Left lung (tissue), 10 donors: ENCODE data around the gene TBX2. TPM values are rescaled to one million over a fixed set of nuclear protein-coding genes. Genes with fewer than 3 reads are reported as not detected.
"Not testable (repeated sequence)": the region's sequence is repeated elsewhere in the genome, so short reads cannot be mapped to it uniquely, and the experiment has no call there.

ENCODE experiments used
- ATAC-seq: fragments of 200-7000 bp; cut with Tn5 transposase; one replicate; pipeline ENCODE4 v1.9.1; 2020; ENCODE audit warnings: moderate library complexity
- DNase-seq, 4 donors: peaks; one replicate each; pipeline ENCODE4 v3.0.0-alpha.2; 2013 to 2020
- H3K27ac ChIP-seq, 2 donors: fragments of 200-600 bp; sonication (generic) in 1 of 2; one replicate each; pipeline versions ENCODE4 v1.5.0 to v1.8.0; 2020 to 2021
- H3K27me3 ChIP-seq, 2 donors: fragments of 200-600 bp; sonication (generic) in 1 of 2; one replicate each; pipeline versions ENCODE4 v1.5.0 to v1.8.0; 2020 to 2021
- H3K36me3 ChIP-seq, 2 donors: fragments of 200-600 bp; sonication (generic) in 1 of 2; one replicate each; pipeline versions ENCODE4 v1.5.0 to v1.8.0; 2020 to 2021
- H3K4me1 ChIP-seq, 2 donors: fragments of 200-600 bp; one replicate each; pipeline ENCODE4 v1.8.0; 2021
- H3K4me3 ChIP-seq, 2 donors: fragments of 200-600 bp; sonication (generic) in 1 of 2; one replicate each; pipeline versions ENCODE4 v1.5.0 to v1.8.0; 2020 to 2021; ENCODE audit warnings: mild to moderate bottlenecking in 1 of 2
- H3K9me3 ChIP-seq, 2 donors: fragments of 200-600 bp; sonication (generic) in 1 of 2; one replicate each; pipeline versions ENCODE4 v1.5.0 to v1.8.0; 2020 to 2021
- intact Hi-C, 2 donors: fragments of 100-400 bp; cut with DNase I; formaldehyde crosslinking; loops; one replicate each; pipeline versions ENCODE4 v1.11.2 to v1.14.2; 2022
- polyA plus RNA-seq, 6 donors: library from polyadenylated mRNA; unstranded; fragments of 120-200 nt; gene quantifications; one replicate each; pipeline ENCODE4 v1.2.1, GENCODE V29; 2013; ENCODE audit not compliant: insufficient read length in 6 of 6
- total RNA-seq, 2 donors: library from RNA; stranded (reverse); fragmentation: NEBNext Ultra II Directional; extraction: Animal tissue kit (Norgen Biotek cat#: 25700); gene quantifications; one replicate each; pipeline ENCODE4 v1.2.1, GENCODE V29; 2021
- TF ChIP-seq, protein P1 (sequence below), 2 donors: fragments of 200-600 bp; sonication (generic) in 1 of 2; IDR thresholded peaks; one replicate each; pipeline versions ENCODE4 v1.5.0 to v1.8.0; 2021; ENCODE audit warnings: antibody characterized with exemption in 2 of 2
- donor health status: DM: no; HTN: yes; CAD: no.
- donor health status: DM: no; HTN: no; CAD: no.

The TBX2 gene
- total and polyA plus RNA-seq, 8 donors = 104 to 258 (median 166) TPM

DNA sequence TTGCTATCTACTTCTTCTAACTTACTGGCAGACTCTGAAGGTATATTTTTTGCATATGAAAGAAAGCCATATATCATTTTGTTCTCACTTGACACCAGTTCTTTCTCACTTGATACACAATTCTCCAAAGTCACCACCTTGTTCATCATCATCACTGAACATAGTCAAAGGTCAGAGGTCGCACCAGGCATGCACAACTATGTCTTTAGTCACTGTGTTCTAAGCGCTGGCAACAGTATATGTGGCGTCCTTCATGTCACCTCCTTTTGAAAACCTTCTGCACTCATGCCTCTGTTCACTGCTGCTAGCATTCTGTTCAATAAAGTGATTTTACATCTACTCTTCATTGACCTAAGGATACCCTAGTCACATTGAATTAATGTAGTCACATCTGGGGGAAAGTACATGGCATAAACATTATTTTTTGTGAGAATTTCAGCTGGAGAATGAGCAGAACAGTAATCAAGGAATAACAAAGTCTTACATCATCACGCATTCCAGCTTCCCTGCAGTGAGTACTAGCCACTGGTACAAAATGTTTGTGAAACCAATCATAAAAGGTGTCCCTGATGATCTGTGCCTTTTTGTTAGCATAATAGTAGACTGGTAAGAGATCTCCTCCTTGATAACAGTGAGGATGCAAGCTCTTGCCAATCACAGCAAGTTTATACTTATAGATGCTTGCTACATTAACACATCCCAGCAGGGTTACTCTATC lies 32.1 kb downstream of the TBX2 start:
- Histone ChIP-seq H3K4me3 (no peak overlapping the region), H3K9me3 (peaks cover 0 to 6% of the 10 kb centered on the region in 2 donors), H3K27me3 (no peaks in the 10 kb centered on the region), H3K27ac (no peak overlapping the region), H3K36me3 (no peaks in the 10 kb centered on the region), H3K4me1 (no peaks in the 10 kb centered on the region)
- TF ChIP-seq, protein P1, sequence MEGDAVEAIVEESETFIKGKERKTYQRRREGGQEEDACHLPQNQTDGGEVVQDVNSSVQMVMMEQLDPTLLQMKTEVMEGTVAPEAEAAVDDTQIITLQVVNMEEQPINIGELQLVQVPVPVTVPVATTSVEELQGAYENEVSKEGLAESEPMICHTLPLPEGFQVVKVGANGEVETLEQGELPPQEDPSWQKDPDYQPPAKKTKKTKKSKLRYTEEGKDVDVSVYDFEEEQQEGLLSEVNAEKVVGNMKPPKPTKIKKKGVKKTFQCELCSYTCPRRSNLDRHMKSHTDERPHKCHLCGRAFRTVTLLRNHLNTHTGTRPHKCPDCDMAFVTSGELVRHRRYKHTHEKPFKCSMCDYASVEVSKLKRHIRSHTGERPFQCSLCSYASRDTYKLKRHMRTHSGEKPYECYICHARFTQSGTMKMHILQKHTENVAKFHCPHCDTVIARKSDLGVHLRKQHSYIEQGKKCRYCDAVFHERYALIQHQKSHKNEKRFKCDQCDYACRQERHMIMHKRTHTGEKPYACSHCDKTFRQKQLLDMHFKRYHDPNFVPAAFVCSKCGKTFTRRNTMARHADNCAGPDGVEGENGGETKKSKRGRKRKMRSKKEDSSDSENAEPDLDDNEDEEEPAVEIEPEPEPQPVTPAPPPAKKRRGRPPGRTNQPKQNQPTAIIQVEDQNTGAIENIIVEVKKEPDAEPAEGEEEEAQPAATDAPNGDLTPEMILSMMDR (IDR thresholded peaks at IDR 0.05) = no peak
- DNase-seq (no peak), ATAC-seq (no peak)
- intact Hi-C loops = no loop called here

DNA sequence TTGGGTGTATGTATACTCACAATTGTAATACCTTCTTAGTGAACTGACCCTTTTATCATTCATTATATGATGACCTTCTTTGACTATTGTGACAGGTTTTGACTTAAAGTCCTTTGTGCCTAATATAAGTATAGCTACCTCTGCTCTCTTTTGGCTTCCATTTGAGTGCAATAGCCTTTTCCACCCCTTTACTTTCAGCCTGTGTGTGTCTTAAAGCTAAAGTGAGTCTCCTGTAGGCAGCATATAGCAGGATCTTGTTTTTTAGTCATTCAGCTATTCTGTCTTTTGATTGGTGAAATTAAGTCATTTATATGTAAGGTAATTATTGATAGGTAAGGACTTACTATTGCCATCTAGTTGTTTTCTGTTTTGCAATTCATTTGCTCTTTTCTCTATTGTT lies 36.6 kb downstream of the TBX2 start:
- no peak overlapping the region for H3K4me3 ChIP-seq
- TF ChIP-seq, protein P1 (IDR thresholded peaks at IDR 0.05) = no peak
- no peaks in the 10 kb centered on the region for H3K36me3 ChIP-seq
- H3K4me1 ChIP-seq = no peaks in the 10 kb centered on the region
- no peak overlapping the region for H3K27ac ChIP-seq
- DNase-seq = no peak
- no peak for ATAC-seq
- H3K27me3 ChIP-seq = no peaks in the 10 kb centered on the region
- H3K9me3 ChIP-seq = peaks cover 0 to 15% of the 10 kb centered on the region in 2 donors
- intact Hi-C loops = no loop called here

DNA sequence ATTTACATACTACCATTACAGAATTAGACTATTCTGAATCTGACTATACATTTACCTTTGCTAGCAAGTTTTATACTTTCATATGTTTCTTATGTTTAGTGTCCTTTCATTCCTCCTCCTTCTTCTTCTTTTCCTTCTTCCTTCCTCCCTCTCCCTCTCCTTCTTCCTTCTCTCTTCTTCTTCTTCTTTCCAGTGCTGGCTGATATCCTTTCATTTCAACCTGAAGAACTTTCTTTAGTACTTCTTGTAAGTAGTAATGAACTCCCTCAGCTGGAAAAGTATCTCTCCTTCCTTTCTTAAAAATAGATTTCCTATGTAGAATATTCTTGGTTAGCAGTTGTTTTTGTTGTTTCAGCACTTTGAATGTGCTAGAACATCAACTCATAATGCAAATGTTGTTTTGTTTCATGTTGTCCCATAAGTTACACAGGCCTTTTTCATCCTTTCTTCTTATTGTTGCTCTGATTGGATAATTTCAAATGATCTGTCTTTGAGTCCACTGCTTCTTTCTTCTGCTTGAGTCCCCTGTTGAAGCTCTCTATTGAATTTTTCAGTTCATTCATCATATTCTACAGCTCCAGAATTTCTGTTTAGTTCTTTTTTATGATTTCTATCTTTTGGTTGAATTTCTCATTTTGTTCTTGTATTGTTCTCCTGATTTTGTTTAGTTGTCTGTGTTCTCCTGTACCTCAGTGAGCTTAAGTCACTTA lies 37.5 kb downstream of the TBX2 start:
- Histone ChIP-seq H3K4me1 (no peaks in the 10 kb centered on the region), H3K27ac (no peak overlapping the region), H3K27me3 (no peaks in the 10 kb centered on the region), H3K9me3 (peaks cover 0 to 15% of the 10 kb centered on the region in 2 donors), H3K4me3 (no peak overlapping the region), H3K36me3 (no peaks in the 10 kb centered on the region)
- intact Hi-C loops = no loop called here
- ATAC-seq (no peak), DNase-seq (no peak)
- TF ChIP-seq, protein P1 (IDR thresholded peaks at IDR 0.05) = no peak

DNA sequence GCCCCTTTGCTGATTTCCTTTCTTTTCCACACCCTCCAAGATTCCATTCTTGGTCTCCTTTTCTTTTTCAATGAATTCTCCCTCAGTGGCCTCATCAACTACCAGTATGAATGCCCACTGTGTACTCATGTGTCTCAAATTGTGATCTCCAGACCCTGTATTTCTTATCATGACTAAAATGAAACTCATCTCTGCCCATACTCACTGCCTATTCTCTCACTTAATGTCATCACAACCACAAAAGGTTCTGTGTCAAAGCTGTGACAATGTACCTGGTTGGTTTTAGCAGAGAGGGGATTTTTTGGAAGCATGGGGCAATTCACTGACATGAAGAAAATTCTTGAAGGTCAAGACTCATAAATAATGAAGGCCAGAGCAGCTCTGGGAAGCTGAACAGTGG lies 41.1 kb downstream of the TBX2 start:
- intact Hi-C loops = no loop called here
- H3K27ac ChIP-seq = no peak overlapping the region
- no peaks in the 10 kb centered on the region for H3K4me1 ChIP-seq
- peaks cover 0 to 15% of the 10 kb centered on the region in 2 donors for H3K9me3 ChIP-seq
- H3K36me3 ChIP-seq = no peaks in the 10 kb centered on the region
- no peak overlapping the region for H3K4me3 ChIP-seq
- TF ChIP-seq, protein P1 (IDR thresholded peaks at IDR 0.05) = no peak
- ATAC-seq = no peak
- peaks cover 0 to 16% of the 10 kb centered on the region in 2 donors for H3K27me3 ChIP-seq
- DNase-seq = no peak

GRCh38 chr17:61441507-61441906 lies 41.9 kb downstream of the TBX2 start:
- H3K36me3 ChIP-seq, intact Hi-C loops, H3K4me1 ChIP-seq, H3K27ac ChIP-seq, ATAC-seq, H3K4me3 ChIP-seq, DNase-seq: not testable (repeated sequence)
- peaks cover 0 to 11% of the 10 kb centered on the region in 2 donors for H3K9me3 ChIP-seq
- H3K27me3 ChIP-seq = peaks cover 0 to 21% of the 10 kb centered on the region in 2 donors
